WTC11 (cell line): Measurements from ENCODE around the gene DNAH14. TPM values are rescaled to one million over a fixed set of nuclear protein-coding genes. Genes with fewer than 3 reads are reported as not detected.
"Not testable (repeated sequence)": the region's sequence is repeated elsewhere in the genome, so short reads cannot be mapped to it uniquely, and the experiment has no call there.

Experiments
- ATAC-seq: fragments of 200-7000 bp; cut with Tn5 transposase; 2 replicates; pipeline ENCODE4 v1.10.0; 2021; ENCODE audit warnings: mild to moderate bottlenecking, moderate library complexity
- CTCF ChIA-PET: fragments of 300-600 bp; sonication (Branson Sonifier 250); formaldehyde crosslinking; loops from one replicate; lab custom pipeline; 2021; ENCODE audit warnings: antibody characterized with exemption; lab: Charles Lee
- POLR2A ChIA-PET: fragments of 350-600 bp; sonication (Branson Sonifier 250); formaldehyde crosslinking; loops from one replicate; lab custom pipeline; 2021; ENCODE audit warnings: antibody characterized with exemption; lab: Charles Lee
- DNase-seq: peaks from one replicate; pipeline ENCODE4 v3.0.0; 2021; ENCODE audit warnings: low spot score
- H3K27ac Mint-ChIP-seq: 2 replicates; pipeline ENCODE4 v1.8.0; 2021; ENCODE audit warnings: mixed read lengths
- H3K27me3 Mint-ChIP-seq: 2 replicates; pipeline ENCODE4 v1.8.0; 2021; ENCODE audit warnings: low read depth, mild to moderate bottlenecking, moderate library complexity, mixed read lengths
- H3K36me3 Mint-ChIP-seq: 2 replicates; pipeline ENCODE4 v1.8.0; 2021; ENCODE audit warnings: mixed read lengths
- H3K4me1 Mint-ChIP-seq: 2 replicates; pipeline ENCODE4 v1.8.0; 2022; ENCODE audit warnings: mixed read lengths
- H3K4me3 Mint-ChIP-seq: 2 replicates; pipeline ENCODE4 v1.8.0; 2021; ENCODE audit warnings: mild to moderate bottlenecking, moderate library complexity, mixed read lengths
- H3K9me3 Mint-ChIP-seq: 2 replicates; pipeline ENCODE4 v1.8.0; 2021; ENCODE audit warnings: mixed read lengths
- AR ChIP-seq: fragments of 250-450 bp; sonication (Bioruptor Pico); IDR thresholded peaks from 2 replicates; pipeline ENCODE4 v1.9.0; 2021; ENCODE audit warnings: mild to moderate bottlenecking
- CTCF ChIP-seq: fragments of 200-600 bp; IDR thresholded peaks from 2 replicates; pipeline ENCODE4 v1.8.0; 2022; ENCODE audit warnings: antibody characterized with exemption
- ERG ChIP-seq: fragments of 250-450 bp; sonication (Bioruptor Pico); IDR thresholded peaks from 2 replicates; pipeline ENCODE4 v1.8.0; 2021; ENCODE audit warnings: mild to moderate bottlenecking
- ETV6 ChIP-seq: sonication (generic); formaldehyde crosslinking; IDR thresholded peaks from 2 replicates; pipeline ENCODE4 v1.8.1; 2022; ENCODE audit warnings: mild to moderate bottlenecking, missing genetic modification reagents
- HMGA2 ChIP-seq: fragments of 250-450 bp; sonication (Bioruptor Pico); IDR thresholded peaks from 2 replicates; pipeline ENCODE4 v1.4.0; 2021; ENCODE audit warnings: mild to moderate bottlenecking, moderate library complexity
- MYBL2 ChIP-seq: sonication (generic); formaldehyde crosslinking; IDR thresholded peaks from 2 replicates; pipeline ENCODE4 v1.8.1; 2023; ENCODE audit warnings: mild to moderate bottlenecking, moderate library complexity, missing genetic modification reagents
- PRDM15 ChIP-seq: sonication (generic); formaldehyde crosslinking; IDR thresholded peaks from 2 replicates; pipeline ENCODE4 v1.8.0; 2022; ENCODE audit warnings: missing genetic modification reagents
- PRRX2 ChIP-seq: fragments of 250-450 bp; sonication (Bioruptor Pico); IDR thresholded peaks from 2 replicates; pipeline ENCODE4 v1.8.0; 2021; ENCODE audit warnings: mild to moderate bottlenecking
- SMAD3 ChIP-seq: sonication (generic); formaldehyde crosslinking; IDR thresholded peaks from 2 replicates; pipeline ENCODE4 v1.8.0; 2022; ENCODE audit warnings: missing genetic modification reagents, mild to moderate bottlenecking, borderline replicate concordance
- SMAD4 ChIP-seq: sonication (generic); formaldehyde crosslinking; IDR thresholded peaks from 2 replicates; pipeline ENCODE4 v1.8.0; 2022; ENCODE audit warnings: mild to moderate bottlenecking, missing genetic modification reagents
- SOX15 ChIP-seq: fragments of 250-450 bp; sonication (Bioruptor Pico); IDR thresholded peaks from 2 replicates; pipeline ENCODE4 v1.9.0; 2021; ENCODE audit warnings: mild to moderate bottlenecking
- TP53 ChIP-seq: sonication (generic); formaldehyde crosslinking; IDR thresholded peaks from 2 replicates; pipeline ENCODE4 v1.8.1; 2023; ENCODE audit warnings: mild to moderate bottlenecking, missing genetic modification reagents
- ZNF138 ChIP-seq: sonication (generic); formaldehyde crosslinking; conservative IDR thresholded peaks from 2 replicates; pipeline ENCODE4 v1.8.1; 2022; ENCODE audit warnings: mild to moderate bottlenecking, moderate library complexity, missing genetic modification reagents
- ZNF219 ChIP-seq: sonication (generic); formaldehyde crosslinking; IDR thresholded peaks from 2 replicates; pipeline ENCODE4 v1.8.0; 2023; ENCODE audit warnings: missing genetic modification reagents, mild to moderate bottlenecking, borderline replicate concordance
- total RNA-seq: library from RNA; stranded (reverse); gene quantifications from 3 replicates; pipeline ENCODE4 v1.2.3, GENCODE V29; 2021

Gene DNAH14
- total RNA-seq, 1 experiment from 2014 or later: 34.1 TPM

- DNase-seq (no peak), ATAC-seq (peak; percentile 47)
- no peak overlapping the region for H3K4me3 Mint-ChIP-seq
- no peak for TF ChIP-seq PRRX2
- 0 out of 2 replicates have a peak, but pooled peaks have one; percentile 23 for TF ChIP-seq PRDM15
- H3K27me3 Mint-ChIP-seq: peaks cover 12% of the 10 kb centered on the region
- ChIA-PET CTCF (interaction anchor here (1.6 to 2.8 kb wide), 3 partner anchors 10 to 38 kb away, joined by 8 to 18 read pairs (median 10); no protein-coding TSS in a partner anchor), POLR2A (no interaction called here)
- peaks cover 26% of the 10 kb centered on the region for H3K36me3 Mint-ChIP-seq
- peaks cover 50% of the 10 kb centered on the region for H3K4me1 Mint-ChIP-seq
- peaks cover 27% of the 10 kb centered on the region for H3K9me3 Mint-ChIP-seq
- H3K27ac Mint-ChIP-seq: 0 out of 2 replicates have a peak overlapping the region, but pooled peaks have one; percentile 5
Observed at GRCh38 chr1:224884361-224884801, 45.1 kb upstream of the DNAH14 start.

GRCh38 chr1:224885376-224885775 is 44.1 kb upstream of the DNAH14 start:
- peaks cover 27% of the 10 kb centered on the region for H3K9me3 Mint-ChIP-seq
- ATAC-seq, H3K4me3 Mint-ChIP-seq, POLR2A ChIA-PET, DNase-seq, CTCF ChIA-PET, H3K27ac Mint-ChIP-seq: not testable (repeated sequence)
- peaks cover 40% of the 10 kb centered on the region for H3K4me1 Mint-ChIP-seq
- peaks cover 26% of the 10 kb centered on the region for H3K36me3 Mint-ChIP-seq
- peaks cover 12% of the 10 kb centered on the region for H3K27me3 Mint-ChIP-seq

GRCh38 chr1:224894915-224895314 is 34.6 kb upstream of the DNAH14 start:
- DNase-seq (no peak), ATAC-seq (peak; percentile 96)
- peaks cover 10% of the 10 kb centered on the region for H3K36me3 Mint-ChIP-seq
- H3K27ac Mint-ChIP-seq: no peak overlapping the region
- TF ChIP-seq MYBL2 (CRISPR knock-in tag): no peak
- peak; percentile 46 for TF ChIP-seq CTCF
- H3K9me3 Mint-ChIP-seq: peaks cover 21% of the 10 kb centered on the region
- POLR2A ChIA-PET: interaction anchor here (0.6 to 1.1 kb wide), 2 partner anchors 490 to 533 kb away, joined by 3 read pairs; no protein-coding TSS in a partner anchor
- no peaks in the 10 kb centered on the region; the same call in 1 of the 2 replicates for H3K27me3 Mint-ChIP-seq
- CTCF ChIA-PET: interaction anchor here (0.6 to 2.5 kb wide), 37 partner anchors 11 to 461 kb away, joined by 3 to 38 read pairs (median 4); partner anchors contain the start of gene CNIH3
- H3K4me1 Mint-ChIP-seq: no peaks in the 10 kb centered on the region
- H3K4me3 Mint-ChIP-seq: no peak overlapping the region

GRCh38 chr1:224896130-224896781 is 33.2 kb upstream of the DNAH14 start:
- DNase-seq: no peak
- Mint-ChIP-seq H3K36me3 (peaks cover 10% of the 10 kb centered on the region), H3K4me3 (no peak overlapping the region), H3K4me1 (no peaks in the 10 kb centered on the region), H3K27ac (no peak overlapping the region), H3K27me3 (no peaks in the 10 kb centered on the region; the same call in none of the 2 replicates), H3K9me3 (peaks cover 21% of the 10 kb centered on the region)
- ChIA-PET CTCF (interaction anchor here (1.3 to 2.5 kb wide), 2 partner anchors 21 to 195 kb away, joined by 4 to 29 read pairs; no protein-coding TSS in a partner anchor), POLR2A (no interaction called here)
- ATAC-seq: no peak
- TF ChIP-seq TP53 (CRISPR knock-in tag) (no peak), ETV6 (no peak), PRDM15 (no peak), SMAD3 (CRISPR knock-in tag) (no peak), ZNF138 (CRISPR knock-in tag) (no peak), ZNF219 (CRISPR knock-in tag) (no peak), ERG (no peak), SMAD4 (CRISPR knock-in tag) (no peak), AR (CRISPR knock-in tag) (no peak), HMGA2 (CRISPR knock-in tag) (no peak), SOX15 (CRISPR knock-in tag) (no peak)
